Panc1 (cell line): Measurements from ENCODE around the gene CRNKL1. TPM values are rescaled to one million over a fixed set of nuclear protein-coding genes. Genes with fewer than 3 reads are reported as not detected.

Experiments
- ATAC-seq: fragments of 200-7000 bp; cut with Tn5 transposase; 2 replicates; pipeline ENCODE4 v1.9.1; 2020; ENCODE audit warnings: mild to moderate bottlenecking, moderate library complexity
- BruUV-seq: library from RNA; stranded (reverse); fragments of 400-500 nt; replicated peaks from 2 replicates; lab custom pipeline; 2021; lab: Mats Ljungman, UMichigan
- CTCF ChIA-PET: fragments of 300-600 bp; sonication (Branson Sonifier 250); formaldehyde crosslinking; loops from one replicate; lab custom pipeline; 2022; ENCODE audit warnings: antibody characterized with exemption; lab: Charles Lee
- POLR2A ChIA-PET: fragments of 300-600 bp; sonication (Branson Sonifier 250); formaldehyde crosslinking; loops from one replicate; lab custom pipeline; 2022; ENCODE audit warnings: antibody characterized with exemption; lab: Charles Lee
- DNase-seq: peaks from one replicate; pipeline ENCODE4 v3.0.0-alpha.2; 2010; ENCODE audit warnings: low read depth, low spot score
- H3K27ac ChIP-seq: 2 replicates; pipeline ENCODE4 v1.5.1; 2011; ENCODE audit warnings: mild to moderate bottlenecking, low read length, inconsistent platforms
- H3K27me3 ChIP-seq: fragments of 200-500 bp; sonication (Bioruptor generic); 2 replicates; pipeline ENCODE4 v1.6.0; 2014; ENCODE audit warnings: low read length, inconsistent platforms; ENCODE audit not compliant: control insufficient read depth, insufficient read depth
- H3K36me3 ChIP-seq: fragments of 200-500 bp; sonication (Bioruptor generic); 2 replicates; pipeline ENCODE4 v1.5.1; 2014; ENCODE audit warnings: inconsistent platforms, mild to moderate bottlenecking, low read length, moderate library complexity; ENCODE audit not compliant: control insufficient read depth, insufficient read depth
- H3K4me1 ChIP-seq: 2 replicates; pipeline ENCODE4 v1.5.1; 2011; ENCODE audit warnings: inconsistent platforms, mild to moderate bottlenecking, low read length, moderate library complexity; ENCODE audit not compliant: control insufficient read depth, insufficient read depth
- H3K4me3 ChIP-seq, 2 experiments: 2 replicates each; pipeline ENCODE4 v1.5.1; 2011 to 2012; ENCODE audit warnings: low read depth in 2 of 2, low read length in 2 of 2, mild to moderate bottlenecking in 2 of 2, inconsistent platforms in 1 of 2, moderate library complexity in 1 of 2
- H3K9me3 ChIP-seq: fragments of 200-500 bp; sonication (Bioruptor generic); 2 replicates; pipeline ENCODE4 v1.5.1; 2014; ENCODE audit warnings: low read depth, mild to moderate bottlenecking, inconsistent platforms, low read length, moderate library complexity; ENCODE audit not compliant: control insufficient read depth, insufficient read depth
- CTCF ChIP-seq: fragments of 450-650 bp; IDR thresholded peaks from 2 replicates; pipeline ENCODE4 v1.5.1; 2017; ENCODE audit warnings: mild to moderate bottlenecking
- POLR2AphosphoS5 ChIP-seq: IDR thresholded peaks from 2 replicates; pipeline ENCODE4 v1.6.1; 2012; ENCODE audit warnings: mild to moderate bottlenecking, low read depth, low read length, moderate library complexity
- REST ChIP-seq, 2 experiments: IDR thresholded peaks; 2 replicates each; pipeline ENCODE4 v1.6.1; 2011 to 2012; ENCODE audit warnings: low read depth in 2 of 2, control low read depth in 1 of 2, low read length in 1 of 2, mild to moderate bottlenecking in 1 of 2, moderate library complexity in 1 of 2; ENCODE audit not compliant: insufficient read depth in 1 of 2
- SIN3A ChIP-seq: IDR thresholded peaks from 2 replicates; pipeline ENCODE4 v1.6.1; 2012; ENCODE audit warnings: low read depth, mild to moderate bottlenecking, low read length, moderate library complexity, borderline replicate concordance; ENCODE audit not compliant: insufficient read depth
- TCF7L2 ChIP-seq: IDR thresholded peaks from 2 replicates; pipeline ENCODE4 v1.6.1; 2011; ENCODE audit warnings: mild to moderate bottlenecking, low read depth, low read length, inconsistent platforms
- in situ Hi-C: cut with HindIII; loops from 2 replicates; pipeline ENCODE4 v1.10.0; 2016; ENCODE audit warnings: low sequenced_read_pairs, low pct_unique_long_range_greater_than_20kb
- intact Hi-C: fragments of 100-400 bp; cut with micrococcal nuclease; formaldehyde crosslinking; loops from one replicate; pipeline ENCODE4 v1.10.0; 2022; ENCODE audit not compliant: unreplicated experiment
- total RNA-seq: library from RNA; stranded (reverse); gene quantifications from one replicate; pipeline ENCODE4 v1.2.1, GENCODE V29; 2021; ENCODE audit not compliant: unreplicated experiment

Gene CRNKL1
- total RNA-seq, 1 experiment from 2014 or later, result 16.4 TPM

- no peak for ATAC-seq
- no peak for DNase-seq
- in situ Hi-C loops (no loop called here), intact Hi-C loops (loop anchor here (10.0 kb wide), 2 partner anchors 275 to 505 kb away; partner anchors contain the start of gene INSM1)
- no peaks in the 10 kb centered on the region for H3K4me1 ChIP-seq
- no peaks in the 10 kb centered on the region for H3K9me3 ChIP-seq
- H3K4me3 ChIP-seq, result no peak overlapping the region
- no peak overlapping the region for H3K27ac ChIP-seq
- CTCF ChIA-PET, result no interaction called here
- no peaks in the 10 kb centered on the region for H3K27me3 ChIP-seq
- TF ChIP-seq POLR2AphosphoS5 (no peak), SIN3A (no peak), CTCF (no peak), TCF7L2 (no peak)
- H3K36me3 ChIP-seq, result no peaks in the 10 kb centered on the region
- no TSS peak for BruUV-seq
- POLR2A ChIA-PET, result no interaction called here
These were observed 37.7 kb upstream of the CRNKL1 start for GRCh38 chr20:20089939-20090338.

GRCh38 chr20:20089018-20089417 lies 36.8 kb upstream of the CRNKL1 start:
- in situ Hi-C loops, result no loop called here
- ChIA-PET POLR2A (no interaction called here), CTCF (no interaction called here)
- Histone ChIP-seq H3K4me1 (no peaks in the 10 kb centered on the region), H3K36me3 (no peaks in the 10 kb centered on the region), H3K27me3 (no peaks in the 10 kb centered on the region), H3K27ac (no peak overlapping the region), H3K9me3 (no peaks in the 10 kb centered on the region), H3K4me3 (no peak overlapping the region)
- DNase-seq (no peak), ATAC-seq (no peak)
- intact Hi-C loops, result loop anchor here (10.0 kb wide), 2 partner anchors 276 to 506 kb away; partner anchors contain the start of gene INSM1
- BruUV-seq, result no TSS peak
- no peak for TF ChIP-seq CTCF
- no peak for TF ChIP-seq SIN3A
- no peak for TF ChIP-seq TCF7L2
- no peak for TF ChIP-seq POLR2AphosphoS5
- TF ChIP-seq REST (IDR thresholded peaks at IDR 0.05; ENCODE audit: insufficient read depth in 1 of 2, low read depth in 2 of 2, low read length in 1 of 2), result no peak
